ENCODE results near the gene AIPL1.

DNA sequence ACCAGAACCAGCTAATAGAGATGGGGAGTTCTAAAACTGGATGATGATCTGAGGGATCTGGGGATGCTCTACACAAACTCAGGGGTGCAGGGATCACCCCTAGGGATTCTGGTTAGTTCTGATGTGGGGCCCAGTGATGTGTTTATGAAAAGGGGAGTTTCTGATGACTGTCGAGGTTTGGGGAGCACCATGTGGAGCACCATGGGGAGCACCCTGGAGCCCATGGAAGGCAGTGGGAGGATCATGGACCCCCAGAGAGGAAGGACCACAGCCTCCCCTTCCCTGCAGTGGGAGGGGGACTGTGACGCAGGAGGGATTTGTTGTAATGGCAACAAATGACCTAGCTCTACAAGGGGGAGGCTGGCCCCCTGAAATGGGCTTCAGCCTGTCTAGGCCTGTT is 27.8 kb upstream of the AIPL1 start:
- TF ChIP-seq POLR2A (IDR thresholded peaks at IDR 0.05; ENCODE audit: low read depth, low read length) (no peak), POLR2AphosphoS5 (IDR thresholded peaks at IDR 0.05; ENCODE audit: low read depth, low read length) (no peak)

All from GM12891 (cell line).